Fibroblast of lung (primary cell): ENCODE data around the gene SLC35G4. TPM values are rescaled to one million over a fixed set of nuclear protein-coding genes. Genes with fewer than 3 reads are reported as not detected.

ENCODE experiments used
- DNase-seq, 2 donors: peaks; one replicate each; pipeline versions ENCODE4 v3.0.0 to v3.0.0-alpha.2; 2010; ENCODE audit warnings: low read depth in 2 of 2
- H2AFZ ChIP-seq: 2 replicates; pipeline ENCODE4 v1.5.1; 2012; ENCODE audit warnings: low read length, control low read depth, inconsistent platforms
- H3K27ac ChIP-seq: 2 replicates; pipeline ENCODE4 v1.5.1; 2011; ENCODE audit warnings: low read length, control low read depth; ENCODE audit not compliant: insufficient read depth
- H3K27me3 ChIP-seq: 2 replicates; pipeline ENCODE4 v1.5.1; 2011; ENCODE audit warnings: mild to moderate bottlenecking, low read length; ENCODE audit not compliant: control insufficient read depth, insufficient read depth
- H3K36me3 ChIP-seq: 2 replicates; pipeline ENCODE4 v1.5.1; 2011; ENCODE audit warnings: low read length; ENCODE audit not compliant: control insufficient read depth, insufficient read depth
- H3K4me1 ChIP-seq: 2 replicates; pipeline ENCODE4 v1.5.1; 2011; ENCODE audit warnings: low read length; ENCODE audit not compliant: control insufficient read depth, insufficient read depth; ENCODE audit errors: extremely low read depth
- H3K4me2 ChIP-seq: 2 replicates; pipeline ENCODE4 v1.5.1; 2011; ENCODE audit warnings: low read length, control low read depth; ENCODE audit not compliant: insufficient read depth; ENCODE audit errors: extremely low read depth
- H3K4me3 ChIP-seq, 4 experiments: fragments of 200-600 bp in 1 of 4; sonication (generic) in 1 of 4; replicated peaks in 1 of 4; 2 replicates each; pipeline ENCODE4 v1.5.1; 2011 to 2016; ENCODE audit warnings: low read length in 4 of 4, low read depth in 3 of 4, mild to moderate bottlenecking in 3 of 4, control low read depth in 2 of 4, inconsistent platforms in 1 of 4, mixed read lengths in 1 of 4; ENCODE audit not compliant: insufficient read depth in 1 of 4; ENCODE audit errors: control extremely low read depth in 1 of 4
- H3K79me2 ChIP-seq: 2 replicates; pipeline ENCODE4 v1.5.1; 2012; ENCODE audit warnings: mild to moderate bottlenecking, low read length, inconsistent platforms; ENCODE audit not compliant: control insufficient read depth, insufficient read depth
- H3K9ac ChIP-seq: 2 replicates; pipeline ENCODE4 v1.5.1; 2011; ENCODE audit warnings: mild to moderate bottlenecking, low read length, control low read depth; ENCODE audit not compliant: insufficient read depth
- H3K9me3 ChIP-seq: 2 replicates; pipeline ENCODE4 v1.5.1; 2012; ENCODE audit warnings: low read depth, low read length; ENCODE audit not compliant: control insufficient read depth, insufficient read depth
- H4K20me1 ChIP-seq: 2 replicates; pipeline ENCODE4 v1.5.1; 2011; ENCODE audit warnings: low read length; ENCODE audit not compliant: control insufficient read depth, insufficient read depth; ENCODE audit errors: extremely low read depth
- EZH2 ChIP-seq: IDR thresholded peaks from 2 replicates; pipeline ENCODE4 v1.5.1; 2012; ENCODE audit warnings: low read length, control low read depth, mild to moderate bottlenecking; ENCODE audit errors: missing control alignments
- polyA plus RNA-seq, 2 donors: library from polyadenylated mRNA; depleted of rRNA in 1 of 2; stranded (reverse) in 1 of 2; unstranded in 1 of 2; fragments of >200 nt; gene quantifications; 2 replicates each; pipeline ENCODE4 v1.2.1, GENCODE V29; 2011 to 2012; ENCODE audit warnings: missing spikeins in 1 of 2
- total RNA-seq: library from RNA; depleted of rRNA; stranded (reverse); fragments of >200 nt; gene quantifications from 2 replicates; pipeline ENCODE4 v1.2.1, GENCODE V29; 2014
- TF ChIP-seq, protein P1 (sequence below), 2 donors: IDR thresholded peaks in 1 of 2; conservative IDR thresholded peaks in 1 of 2; 1 replicate in 1 of 2; 2 replicates in 1 of 2; pipeline ENCODE4 v1.5.1; 2011 to 2012; ENCODE audit warnings: low read length in 2 of 2, control low read depth in 1 of 2, inconsistent platforms in 1 of 2, low read depth in 1 of 2, mild to moderate bottlenecking in 1 of 2

SLC35G4 gene
- total and polyA plus RNA-seq, 2 donors (not counting 1 experiment from before 2014, with no cell fraction given) = not detected

- Histone ChIP-seq H3K36me3 (no peaks in the 10 kb centered on the region), H2AFZ (no peak overlapping the region), H3K79me2 (no peaks in the 10 kb centered on the region), H3K9ac (no peak overlapping the region), H3K4me1 (no peaks in the 10 kb centered on the region), H3K27me3 (peaks cover 3% of the 10 kb centered on the region), H3K4me2 (no peak overlapping the region), H3K9me3 (no peaks in the 10 kb centered on the region), H3K4me3 (no peak overlapping the region), H3K27ac (no peak overlapping the region), H4K20me1 (no peaks in the 10 kb centered on the region)
- TF ChIP-seq EZH2 = no peak
- no peak for DNase-seq
Measured at GRCh38 chr18:11581286-11581685, 28.1 kb upstream of the SLC35G4 start.

GRCh38 chr18:11585596-11585995, 23.8 kb upstream of the SLC35G4 start:
- Histone ChIP-seq H3K4me2 (no peak overlapping the region), H3K4me1 (no peaks in the 10 kb centered on the region), H3K4me3 (no peak overlapping the region), H3K27ac (no peak overlapping the region), H3K9ac (no peak overlapping the region), H3K36me3 (no peaks in the 10 kb centered on the region), H2AFZ (no peak overlapping the region), H3K79me2 (no peaks in the 10 kb centered on the region), H3K9me3 (no peaks in the 10 kb centered on the region), H4K20me1 (no peaks in the 10 kb centered on the region), H3K27me3 (peaks cover 3% of the 10 kb centered on the region)
- TF ChIP-seq, protein P1, sequence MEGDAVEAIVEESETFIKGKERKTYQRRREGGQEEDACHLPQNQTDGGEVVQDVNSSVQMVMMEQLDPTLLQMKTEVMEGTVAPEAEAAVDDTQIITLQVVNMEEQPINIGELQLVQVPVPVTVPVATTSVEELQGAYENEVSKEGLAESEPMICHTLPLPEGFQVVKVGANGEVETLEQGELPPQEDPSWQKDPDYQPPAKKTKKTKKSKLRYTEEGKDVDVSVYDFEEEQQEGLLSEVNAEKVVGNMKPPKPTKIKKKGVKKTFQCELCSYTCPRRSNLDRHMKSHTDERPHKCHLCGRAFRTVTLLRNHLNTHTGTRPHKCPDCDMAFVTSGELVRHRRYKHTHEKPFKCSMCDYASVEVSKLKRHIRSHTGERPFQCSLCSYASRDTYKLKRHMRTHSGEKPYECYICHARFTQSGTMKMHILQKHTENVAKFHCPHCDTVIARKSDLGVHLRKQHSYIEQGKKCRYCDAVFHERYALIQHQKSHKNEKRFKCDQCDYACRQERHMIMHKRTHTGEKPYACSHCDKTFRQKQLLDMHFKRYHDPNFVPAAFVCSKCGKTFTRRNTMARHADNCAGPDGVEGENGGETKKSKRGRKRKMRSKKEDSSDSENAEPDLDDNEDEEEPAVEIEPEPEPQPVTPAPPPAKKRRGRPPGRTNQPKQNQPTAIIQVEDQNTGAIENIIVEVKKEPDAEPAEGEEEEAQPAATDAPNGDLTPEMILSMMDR (conservative IDR thresholded peaks at IDR 0.05 in 1 of 2, IDR thresholded peaks at IDR 0.05 in 1 of 2; ENCODE audit: low read depth in 1 of 2, low read length in 2 of 2) = no peak
- TF ChIP-seq EZH2 = no peak
- no peak for DNase-seq

- Histone ChIP-seq H3K4me2 (no peak overlapping the region), H3K27ac (no peak overlapping the region), H2AFZ (no peak overlapping the region), H3K79me2 (no peaks in the 10 kb centered on the region), H3K4me3 (no peak overlapping the region), H3K9ac (no peak overlapping the region), H3K9me3 (no peaks in the 10 kb centered on the region), H3K36me3 (no peaks in the 10 kb centered on the region), H3K27me3 (peaks cover 3% of the 10 kb centered on the region), H4K20me1 (no peaks in the 10 kb centered on the region), H3K4me1 (no peaks in the 10 kb centered on the region)
- DNase-seq = no peak
- TF ChIP-seq, protein P1 (conservative IDR thresholded peaks at IDR 0.05 in 1 of 2, IDR thresholded peaks at IDR 0.05 in 1 of 2; ENCODE audit: low read depth in 1 of 2, low read length in 2 of 2) = no peak
- no peak for TF ChIP-seq EZH2
Measured at GRCh38 chr18:11586896-11587295, 22.5 kb upstream of the SLC35G4 start.
